Loucy (cell line): ENCODE data around the gene USP17L24.
"Not testable (repeated sequence)": the region's sequence is repeated elsewhere in the genome, so short reads cannot be mapped to it uniquely, and the experiment has no call there.

Source experiments
- EZH2phosphoT487 ChIP-seq: fragments of 200-600 bp; IDR thresholded peaks from 2 replicates; pipeline ENCODE4 v1.6.1; 2018; ENCODE audit warnings: antibody characterized with exemption, mild to moderate bottlenecking, moderate library complexity, borderline replicate concordance
- TF ChIP-seq, protein P1 (sequence below): fragments of 200-600 bp; sonication (generic); conservative IDR thresholded peaks from 2 replicates; pipeline ENCODE4 v1.5.1; 2014; ENCODE audit warnings: mild to moderate bottlenecking, antibody characterized with exemption, low read length

DNA sequence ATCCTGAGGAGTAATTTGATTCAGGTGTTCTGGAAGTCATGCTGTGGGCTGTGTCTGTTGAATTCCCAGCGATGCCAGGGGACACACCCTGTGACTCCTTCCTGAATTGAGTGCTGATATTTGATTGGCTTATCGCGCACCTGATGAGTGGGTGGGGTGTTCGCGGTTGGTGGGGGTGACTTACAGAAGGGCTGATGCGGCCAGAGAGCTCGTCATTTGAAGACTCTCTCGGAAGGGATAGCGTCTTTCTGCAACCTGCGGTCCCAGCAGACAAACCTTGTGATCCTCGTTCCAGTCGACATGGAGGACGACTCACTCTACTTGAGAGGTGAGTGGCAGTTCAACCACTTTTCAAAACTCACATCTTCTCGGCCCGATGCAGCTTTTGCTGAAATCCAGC, 37.9 kb downstream of the USP17L24 start, which contains the start of gene USP17L30:
- TF ChIP-seq, protein P1, sequence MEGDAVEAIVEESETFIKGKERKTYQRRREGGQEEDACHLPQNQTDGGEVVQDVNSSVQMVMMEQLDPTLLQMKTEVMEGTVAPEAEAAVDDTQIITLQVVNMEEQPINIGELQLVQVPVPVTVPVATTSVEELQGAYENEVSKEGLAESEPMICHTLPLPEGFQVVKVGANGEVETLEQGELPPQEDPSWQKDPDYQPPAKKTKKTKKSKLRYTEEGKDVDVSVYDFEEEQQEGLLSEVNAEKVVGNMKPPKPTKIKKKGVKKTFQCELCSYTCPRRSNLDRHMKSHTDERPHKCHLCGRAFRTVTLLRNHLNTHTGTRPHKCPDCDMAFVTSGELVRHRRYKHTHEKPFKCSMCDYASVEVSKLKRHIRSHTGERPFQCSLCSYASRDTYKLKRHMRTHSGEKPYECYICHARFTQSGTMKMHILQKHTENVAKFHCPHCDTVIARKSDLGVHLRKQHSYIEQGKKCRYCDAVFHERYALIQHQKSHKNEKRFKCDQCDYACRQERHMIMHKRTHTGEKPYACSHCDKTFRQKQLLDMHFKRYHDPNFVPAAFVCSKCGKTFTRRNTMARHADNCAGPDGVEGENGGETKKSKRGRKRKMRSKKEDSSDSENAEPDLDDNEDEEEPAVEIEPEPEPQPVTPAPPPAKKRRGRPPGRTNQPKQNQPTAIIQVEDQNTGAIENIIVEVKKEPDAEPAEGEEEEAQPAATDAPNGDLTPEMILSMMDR = not testable (repeated sequence)
- not testable (repeated sequence) for TF ChIP-seq EZH2phosphoT487
